HepG2 (cell line): ENCODE data around the gene PYGO2. TPM values are rescaled to one million over a fixed set of nuclear protein-coding genes. Genes with fewer than 3 reads are reported as not detected.

Experiments
- HIVEP1 ChIP-seq: sonication (generic); formaldehyde crosslinking; IDR thresholded peaks from 2 replicates; pipeline ENCODE4 v1.4.0; 2020; ENCODE audit warnings: mild to moderate bottlenecking, missing genetic modification reagents
- HMGXB4 ChIP-seq, 2 experiments: sonication (generic) in 1 of 2; formaldehyde crosslinking in 1 of 2; IDR thresholded peaks; 2 replicates each; pipeline versions ENCODE4 v1.4.0 to v1.6.1; 2018 to 2020; ENCODE audit warnings: missing genetic modification reagents in 2 of 2, borderline replicate concordance in 1 of 2, low read depth in 1 of 2, mild to moderate bottlenecking in 1 of 2, missing biosample characterization in 1 of 2
- HNRNPH1 ChIP-seq: fragments of 200-400 bp; formaldehyde crosslinking; optimal IDR thresholded peaks from 2 replicates; pipeline ENCODE3; 2017; ENCODE audit warnings: mild to moderate bottlenecking, low read depth, low read length
- MATR3 ChIP-seq: sonication (generic); formaldehyde crosslinking; IDR thresholded peaks from 2 replicates; pipeline ENCODE4 v1.4.0; 2020; ENCODE audit warnings: missing genetic modification reagents
- MIXL1 ChIP-seq: IDR thresholded peaks from 2 replicates; pipeline ENCODE4 v1.6.1; 2016
- MTF1 ChIP-seq: sonication (generic); formaldehyde crosslinking; IDR thresholded peaks from 2 replicates; pipeline ENCODE4 v1.5.0; 2020; ENCODE audit warnings: missing genetic modification reagents
- NFE2 ChIP-seq: sonication (generic); formaldehyde crosslinking; IDR thresholded peaks from 2 replicates; pipeline ENCODE4 v1.4.0; 2020; ENCODE audit warnings: missing genetic modification reagents
- NFRKB ChIP-seq: fragments of 450-650 bp; IDR thresholded peaks from 2 replicates; pipeline ENCODE4 v1.6.1; 2017
- PHB2 ChIP-seq: fragments of 450-650 bp; IDR thresholded peaks from 2 replicates; pipeline ENCODE4 v1.6.1; 2018; ENCODE audit not compliant: partially characterized antibody
- RNF2 ChIP-seq: fragments of 450-650 bp; conservative IDR thresholded peaks from 2 replicates; pipeline ENCODE4 v1.6.1; 2016; ENCODE audit warnings: low read depth
- SRSF9 ChIP-seq: fragments of 200-400 bp; formaldehyde crosslinking; IDR thresholded peaks from 2 replicates; pipeline ENCODE4 v1.6.1; 2018; ENCODE audit warnings: borderline replicate concordance, mild to moderate bottlenecking, low read depth, low read length; ENCODE audit not compliant: insufficient read depth, poor library complexity, severe bottlenecking
- TOE1 ChIP-seq: sonication (generic); formaldehyde crosslinking; IDR thresholded peaks from 2 replicates; pipeline ENCODE4 v1.4.0; 2020; ENCODE audit warnings: mild to moderate bottlenecking, missing genetic modification reagents
- WIZ ChIP-seq: sonication (generic); formaldehyde crosslinking; IDR thresholded peaks from 2 replicates; pipeline ENCODE4 v1.5.1; 2020; ENCODE audit warnings: mild to moderate bottlenecking, missing genetic modification reagents
- ZBTB3 ChIP-seq: sonication (generic); formaldehyde crosslinking; IDR thresholded peaks from 2 replicates; pipeline ENCODE4 v1.4.0; 2020; ENCODE audit warnings: low read depth, mild to moderate bottlenecking, moderate library complexity, missing genetic modification reagents, borderline replicate concordance
- ZBTB49 ChIP-seq: sonication (generic); formaldehyde crosslinking; IDR thresholded peaks from 2 replicates; pipeline ENCODE4 v1.4.0; 2020; ENCODE audit warnings: missing genetic modification reagents, borderline replicate concordance
- ZNF12 ChIP-seq: sonication (generic); formaldehyde crosslinking; IDR thresholded peaks from 2 replicates; pipeline ENCODE4 v1.5.0; 2020; ENCODE audit warnings: missing genetic modification reagents
- ZNF143 ChIP-seq: sonication (generic); formaldehyde crosslinking; IDR thresholded peaks from 2 replicates; pipeline ENCODE4 v1.4.0; 2020; ENCODE audit warnings: missing genetic modification reagents
- ZNF17 ChIP-seq: sonication (generic); formaldehyde crosslinking; IDR thresholded peaks from 2 replicates; pipeline ENCODE4 v1.5.0; 2020; ENCODE audit warnings: mild to moderate bottlenecking, missing genetic modification reagents
- ZNF670 ChIP-seq: sonication (generic); formaldehyde crosslinking; IDR thresholded peaks from 2 replicates; pipeline ENCODE4 v1.8.0; 2022; ENCODE audit warnings: mild to moderate bottlenecking, missing genetic modification reagents, borderline replicate concordance
- ZNF75D ChIP-seq: sonication (generic); formaldehyde crosslinking; IDR thresholded peaks from 2 replicates; pipeline ENCODE4 v1.8.1; 2023; ENCODE audit warnings: missing genetic modification reagents, mild to moderate bottlenecking, borderline replicate concordance
- polyA plus RNA-seq, 8 experiments: library from polyadenylated mRNA; depleted of rRNA in 3 of 8; stranded (reverse) in 7 of 8; unstranded in 1 of 8; fragments of >200 nt; fragmentation: Illumina TruSeq in 4 of 8; extraction: Trizol in 4 of 8; gene quantifications; 2 replicates each; pipeline versions ENCODE4 v1.2.1 to v1.2.3, GENCODE V29; 2011 to 2016; ENCODE audit warnings: low read depth in 4 of 8, missing spikeins in 1 of 8, mixed read lengths in 1 of 8; ENCODE audit not compliant: insufficient read depth in 1 of 8
- total RNA-seq, 5 experiments: library from RNA; depleted of rRNA; stranded (reverse); fragments of >200 nt; fragmentation: Illumina TruSeq; extraction: Trizol; gene quantifications; 2 replicates each; pipeline ENCODE4 v1.2.3, GENCODE V29; 2016; ENCODE audit warnings: low read depth in 1 of 5
- TF ChIP-seq, protein P1 (sequence below): sonication (generic); formaldehyde crosslinking; IDR thresholded peaks from 2 replicates; pipeline ENCODE4 v1.9.0; 2021; ENCODE audit warnings: missing genetic modification reagents, mild to moderate bottlenecking, borderline replicate concordance
- TF ChIP-seq, protein P2 (sequence below): sonication (generic); formaldehyde crosslinking; IDR thresholded peaks from 2 replicates; pipeline ENCODE4 v1.4.0; 2020; ENCODE audit warnings: missing genetic modification reagents, borderline replicate concordance

Gene PYGO2
- total and polyA plus RNA-seq, 2 of the 13 experiments (the other 11 are each of a cell fraction or from before 2014, with no cell fraction given): 20.3 to 21.8 TPM

- TF ChIP-seq ZBTB49 (CRISPR knock-in tag): no peak
- peak; percentile 98 for TF ChIP-seq HIVEP1 (CRISPR knock-in tag)
- no peak for TF ChIP-seq NFRKB
- TF ChIP-seq NFE2 (CRISPR knock-in tag): no peak
- TF ChIP-seq PHB2: no peak
- TF ChIP-seq SRSF9: no peak
- peak; percentile 98 for TF ChIP-seq ZNF17
- peak; percentile 72; the same call in 1 of the 2 replicates for TF ChIP-seq TOE1 (CRISPR knock-in tag)
- TF ChIP-seq WIZ (CRISPR knock-in tag): peak; percentile 87; the same call in 1 of the 2 replicates
- TF ChIP-seq ZNF670: peak; percentile 71; the same call in 1 of the 2 replicates
- TF ChIP-seq ZNF75D: peak; percentile 97; the same call in 1 of the 2 replicates
- TF ChIP-seq HMGXB4 (CRISPR knock-in tag; IDR thresholded peaks at IDR 0.05; ENCODE audit: borderline replicate concordance in 1 of 2, low read depth in 1 of 2): peak; percentile 93 to 96
- peak; percentile 83; the same call in 1 of the 2 replicates for TF ChIP-seq ZNF12 (CRISPR knock-in tag)
- peak; percentile 99 for TF ChIP-seq RNF2
- TF ChIP-seq MTF1: peak; percentile 81
- TF ChIP-seq, protein P1, sequence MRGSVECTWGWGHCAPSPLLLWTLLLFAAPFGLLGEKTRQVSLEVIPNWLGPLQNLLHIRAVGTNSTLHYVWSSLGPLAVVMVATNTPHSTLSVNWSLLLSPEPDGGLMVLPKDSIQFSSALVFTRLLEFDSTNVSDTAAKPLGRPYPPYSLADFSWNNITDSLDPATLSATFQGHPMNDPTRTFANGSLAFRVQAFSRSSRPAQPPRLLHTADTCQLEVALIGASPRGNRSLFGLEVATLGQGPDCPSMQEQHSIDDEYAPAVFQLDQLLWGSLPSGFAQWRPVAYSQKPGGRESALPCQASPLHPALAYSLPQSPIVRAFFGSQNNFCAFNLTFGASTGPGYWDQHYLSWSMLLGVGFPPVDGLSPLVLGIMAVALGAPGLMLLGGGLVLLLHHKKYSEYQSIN (CRISPR knock-in tag): no peak
- TF ChIP-seq, protein P2, sequence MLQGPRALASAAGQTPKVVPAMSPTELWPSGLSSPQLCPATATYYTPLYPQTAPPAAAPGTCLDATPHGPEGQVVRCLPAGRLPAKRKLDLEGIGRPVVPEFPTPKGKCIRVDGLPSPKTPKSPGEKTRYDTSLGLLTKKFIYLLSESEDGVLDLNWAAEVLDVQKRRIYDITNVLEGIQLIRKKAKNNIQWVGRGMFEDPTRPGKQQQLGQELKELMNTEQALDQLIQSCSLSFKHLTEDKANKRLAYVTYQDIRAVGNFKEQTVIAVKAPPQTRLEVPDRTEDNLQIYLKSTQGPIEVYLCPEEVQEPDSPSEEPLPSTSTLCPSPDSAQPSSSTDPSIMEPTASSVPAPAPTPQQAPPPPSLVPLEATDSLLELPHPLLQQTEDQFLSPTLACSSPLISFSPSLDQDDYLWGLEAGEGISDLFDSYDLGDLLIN (CRISPR knock-in tag): peak; percentile 21; the same call in 1 of the 2 replicates
- TF ChIP-seq HNRNPH1: no peak
- TF ChIP-seq MIXL1: peak; percentile 88
- TF ChIP-seq ZNF143 (CRISPR knock-in tag): peak; percentile 68
- TF ChIP-seq ZBTB3 (CRISPR knock-in tag): peak; percentile 98
- no peak for TF ChIP-seq MATR3 (CRISPR knock-in tag)
Measured at GRCh38 chr1:154936555-154937084, 25.0 kb downstream of the PYGO2 start, which contains the start of gene PMVK (continued).
